GM23248 (cell line): ENCODE data around the gene KLK5. TPM values are rescaled to one million over a fixed set of nuclear protein-coding genes. Genes with fewer than 3 reads are reported as not detected.

Experiments used
- DNase-seq: peaks from one replicate; pipeline ENCODE4 v3.0.0-alpha.2; 2015
- H2AFZ ChIP-seq: fragments of 200-600 bp; sonication (generic); 2 replicates; pipeline ENCODE4 v1.6.1; 2016; ENCODE audit warnings: antibody characterized with exemption
- H3F3A ChIP-seq: fragments of 200-600 bp; sonication (generic); 2 replicates; pipeline ENCODE4 v1.6.1; 2016; ENCODE audit warnings: mild to moderate bottlenecking, antibody characterized with exemption, mixed run types; ENCODE audit not compliant: insufficient read depth
- H3K27ac ChIP-seq: fragments of 200-600 bp; sonication (generic); 2 replicates; pipeline ENCODE4 v1.5.1; 2016; ENCODE audit warnings: mild to moderate bottlenecking
- H3K27me3 ChIP-seq: fragments of 200-600 bp; sonication (generic); replicated peaks from 2 replicates; pipeline ENCODE4 v1.6.1; 2016; ENCODE audit warnings: mild to moderate bottlenecking; ENCODE audit not compliant: insufficient read depth
- H3K36me3 ChIP-seq: fragments of 200-600 bp; sonication (generic); 2 replicates; pipeline ENCODE4 v1.6.1; 2016; ENCODE audit warnings: low read depth, mild to moderate bottlenecking
- H3K4me1 ChIP-seq: fragments of 200-600 bp; sonication (generic); 2 replicates; pipeline ENCODE4 v1.6.1; 2016; ENCODE audit warnings: mild to moderate bottlenecking; ENCODE audit not compliant: insufficient read depth
- H3K4me2 ChIP-seq: fragments of 200-600 bp; sonication (generic); one replicate; pipeline ENCODE4 v1.6.1; 2016; ENCODE audit warnings: mild to moderate bottlenecking; ENCODE audit not compliant: unreplicated experiment
- H3K4me3 ChIP-seq: fragments of 200-600 bp; sonication (generic); 2 replicates; pipeline ENCODE4 v1.5.1; 2016; ENCODE audit warnings: mild to moderate bottlenecking
- H3K79me2 ChIP-seq: fragments of 200-600 bp; sonication (generic); 2 replicates; pipeline ENCODE4 v1.6.1; 2016; ENCODE audit warnings: mild to moderate bottlenecking; ENCODE audit not compliant: insufficient read depth
- H3K9ac ChIP-seq: fragments of 200-600 bp; sonication (generic); 2 replicates; pipeline ENCODE4 v1.6.1; 2016; ENCODE audit warnings: mild to moderate bottlenecking
- H3K9me2 ChIP-seq: fragments of 200-600 bp; sonication (generic); 2 replicates; pipeline ENCODE4 v1.6.1; 2016; ENCODE audit warnings: mixed run types, mild to moderate bottlenecking, moderate library complexity; ENCODE audit not compliant: insufficient read depth
- H3K9me3 ChIP-seq: fragments of 200-600 bp; sonication (generic); one replicate; pipeline ENCODE4 v1.6.1; 2017; ENCODE audit warnings: low read depth
- H4K20me1 ChIP-seq: fragments of 200-600 bp; sonication (generic); 2 replicates; pipeline ENCODE4 v1.6.0; 2016; ENCODE audit not compliant: insufficient read depth
- EZH2 ChIP-seq: fragments of 200-600 bp; sonication (generic); IDR thresholded peaks from 2 replicates; pipeline ENCODE4 v1.6.1; 2018; ENCODE audit warnings: antibody characterized with exemption, mild to moderate bottlenecking; ENCODE audit not compliant: insufficient read depth, poor library complexity, severe bottlenecking
- EZH2phosphoT487 ChIP-seq: fragments of 200-600 bp; sonication (generic); IDR thresholded peaks from 2 replicates; pipeline ENCODE4 v1.6.1; 2018; ENCODE audit warnings: antibody characterized with exemption, moderate library complexity, mild to moderate bottlenecking, low read depth; ENCODE audit not compliant: insufficient read depth
- WGBS, 2 experiments: methylation state at CpG; one replicate each; pipeline ENCODE4 v1.1.6; 2015 to 2017; ENCODE audit warnings: low lambda C conversion rate in 2 of 2, low coverage in 1 of 2; ENCODE audit errors: missing lambda C conversion rate in 2 of 2; 5-methylcytosine and 5-hydroxymethylcytosine counted together
- in situ Hi-C: fragments of 300-500 bp; cut with MboI; formaldehyde crosslinking; loops from 2 replicates; pipeline ENCODE4 v1.15.0; 2020
- polyA plus RNA-seq: library from polyadenylated mRNA; unstranded; fragments of >200 nt; fragmentation: Nextera tagmentation; extraction: Ambion mirVana; gene quantifications from 2 replicates; pipeline ENCODE4 v1.2.1, GENCODE V29; 2016
- total RNA-seq: library from RNA; depleted of rRNA; stranded (reverse); fragments of >200 nt; shearing (Covaris generic); gene quantifications from 2 replicates; pipeline ENCODE4 v1.2.3, GENCODE V29; 2014

Gene KLK5
- total and polyA plus RNA-seq, 2 experiments from 2014 or later: not detected

GRCh38 chr19:50916069-50916468, 36.8 kb downstream of the KLK5 start:
- H4K20me1 ChIP-seq: no peaks in the 10 kb centered on the region
- H2AFZ ChIP-seq: no peak overlapping the region
- no peak overlapping the region for H3K4me3 ChIP-seq
- in situ Hi-C loops: loop anchor here (25.0 kb wide), 1 partner anchor 554 kb away; the partner anchor contains the start of gene NAPSA
- no peaks in the 10 kb centered on the region for H3K4me1 ChIP-seq
- no peak overlapping the region for H3K4me2 ChIP-seq
- WGBS, 2 experiments: 48 to 57% methylated on average over 2 of the region's 2 CpGs
- H3K27me3 ChIP-seq: peaks cover 49% of the 10 kb centered on the region
- no peaks in the 10 kb centered on the region for H3K36me3 ChIP-seq
- H3F3A ChIP-seq: no peaks in the 10 kb centered on the region
- no peaks in the 10 kb centered on the region for H3K9me3 ChIP-seq
- no peak for TF ChIP-seq EZH2phosphoT487
- TF ChIP-seq EZH2: no peak
- H3K27ac ChIP-seq: no peak overlapping the region
- no peaks in the 10 kb centered on the region for H3K9me2 ChIP-seq
- DNase-seq: no peak
- H3K79me2 ChIP-seq: no peaks in the 10 kb centered on the region
- no peak overlapping the region for H3K9ac ChIP-seq

- Histone ChIP-seq H3K4me3 (no peak overlapping the region), H3K9ac (no peak overlapping the region), H3F3A (no peaks in the 10 kb centered on the region), H3K79me2 (no peaks in the 10 kb centered on the region), H3K27me3 (peaks cover 53% of the 10 kb centered on the region), H3K27ac (no peak overlapping the region), H3K9me3 (no peaks in the 10 kb centered on the region), H3K4me2 (no peak overlapping the region), H3K9me2 (no peaks in the 10 kb centered on the region), H3K4me1 (no peaks in the 10 kb centered on the region), H2AFZ (no peak overlapping the region), H4K20me1 (no peaks in the 10 kb centered on the region), H3K36me3 (no peaks in the 10 kb centered on the region)
- TF ChIP-seq EZH2phosphoT487: no peak
- TF ChIP-seq EZH2: no peak
- in situ Hi-C loops: loop anchor here (25.0 kb wide), 1 partner anchor 551 kb away; the partner anchor contains the start of gene NAPSA
- DNase-seq: peak; percentile 51
- WGBS, 2 experiments: 10 to 19% methylated on average over 10 to 29 of the region's 29 CpGs
Observed at GRCh38 chr19:50912727-50913716, 39.8 kb downstream of the KLK5 start.

DNA sequence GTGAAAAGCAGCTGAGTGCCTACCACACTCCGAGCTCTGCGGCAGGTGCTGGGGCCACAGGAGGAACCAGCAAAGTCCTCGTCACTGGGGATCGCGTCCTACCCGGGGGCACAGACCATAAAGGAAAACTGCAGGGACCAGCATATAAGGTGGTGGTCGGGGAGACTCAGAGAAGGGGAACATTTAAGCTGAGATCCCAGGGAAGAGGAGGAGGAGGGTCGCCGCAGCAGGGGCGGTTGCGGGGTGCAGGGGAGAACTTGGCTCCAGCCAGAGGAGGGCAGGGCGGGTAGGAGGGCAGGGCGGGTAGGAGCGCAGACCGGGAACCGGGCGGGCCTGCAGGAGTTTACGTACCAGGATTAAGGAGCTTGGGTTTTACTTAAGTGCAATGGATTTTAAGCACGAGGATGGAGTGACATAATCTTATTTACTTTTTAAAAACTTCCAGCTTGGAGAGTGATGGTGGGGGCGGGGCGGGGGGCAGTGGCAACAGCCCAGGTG, 40.7 kb downstream of the KLK5 start:
- Histone ChIP-seq H4K20me1 (no peaks in the 10 kb centered on the region), H3K36me3 (no peaks in the 10 kb centered on the region), H3K9me2 (no peaks in the 10 kb centered on the region), H3K9me3 (no peaks in the 10 kb centered on the region), H3K9ac (no peak overlapping the region), H2AFZ (no peak overlapping the region), H3K4me1 (no peaks in the 10 kb centered on the region), H3K4me2 (no peak overlapping the region), H3F3A (no peaks in the 10 kb centered on the region), H3K27me3 (peaks cover 61% of the 10 kb centered on the region), H3K79me2 (no peaks in the 10 kb centered on the region), H3K4me3 (no peak overlapping the region), H3K27ac (no peak overlapping the region)
- DNase-seq: no peak
- TF ChIP-seq EZH2: no peak
- TF ChIP-seq EZH2phosphoT487: no peak
- in situ Hi-C loops: loop anchor here (25.0 kb wide), 1 partner anchor 550 kb away; the partner anchor contains the start of gene NAPSA
- 28 to 33% methylated on average over 10 to 21 of the region's 21 CpGs for WGBS, 2 experiments

DNA sequence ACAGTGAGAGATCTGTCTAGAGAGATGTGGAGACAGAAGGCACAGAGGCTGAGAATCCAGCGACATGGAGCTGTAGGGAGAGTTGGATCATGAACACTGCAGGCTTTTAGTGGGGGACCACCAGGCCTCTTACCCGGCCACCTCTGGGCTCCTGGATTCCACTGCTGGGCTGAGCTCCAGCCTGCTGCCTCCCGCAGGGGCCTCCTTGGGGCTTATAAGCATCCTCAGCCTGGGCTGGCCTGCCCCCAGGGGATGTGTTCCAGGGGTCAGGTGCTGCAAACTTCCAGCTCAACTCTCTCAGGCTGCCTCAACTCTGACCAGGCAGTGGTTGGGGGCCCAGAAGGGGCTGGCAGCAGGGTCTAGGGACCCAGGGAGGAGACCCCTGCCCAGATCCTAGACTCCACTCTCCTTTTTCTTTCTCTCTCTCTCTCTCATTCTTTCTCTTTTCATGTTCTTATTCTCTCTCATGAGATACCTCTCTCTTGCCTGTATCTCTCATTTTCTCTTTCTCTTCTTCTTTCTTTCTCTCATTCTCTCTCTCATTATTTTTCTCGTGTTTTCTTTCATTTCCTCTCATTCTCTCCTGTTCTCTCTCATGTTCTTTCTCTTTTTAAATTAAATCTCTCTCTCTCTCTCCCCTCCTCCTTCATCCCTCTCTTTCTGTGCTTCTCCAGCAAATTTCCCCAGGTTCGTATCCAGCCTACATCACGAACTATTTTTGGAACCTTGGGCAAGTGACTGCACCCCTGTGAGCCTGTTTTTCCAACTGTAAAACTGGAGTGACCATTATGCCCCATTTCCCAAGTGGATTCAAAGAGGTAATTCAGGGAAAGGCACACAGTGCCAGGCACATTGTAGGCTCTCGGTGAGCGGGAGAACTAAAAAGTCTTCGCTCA, 41.4 kb downstream of the KLK5 start, which contains the start of gene KLK4:
KLK4 (minus strand) TSS at position 190 of the 896 bp plus-strand sequence. CDS start 657 bp downstream, outside the sequence.
- Histone ChIP-seq H3K4me1 (no peaks in the 10 kb centered on the region), H3K36me3 (no peaks in the 10 kb centered on the region), H4K20me1 (no peaks in the 10 kb centered on the region), H3K9me3 (no peaks in the 10 kb centered on the region), H3K27ac (no peak within 1 kb of the TSS), H3K79me2 (no peaks in the 10 kb centered on the region), H3K9ac (no peak within 1 kb of the TSS), H3K27me3 (peaks cover 62% of the 10 kb centered on the region), H3K4me3 (no peak within 1 kb of the TSS), H3F3A (no peaks in the 10 kb centered on the region), H3K4me2 (no peak within 1 kb of the TSS), H2AFZ (no peak within 1 kb of the TSS), H3K9me2 (no peaks in the 10 kb centered on the region)
- no peak for TF ChIP-seq EZH2phosphoT487
- no peak for TF ChIP-seq EZH2
- 40 to 41% methylated on average over 9 of the region's 9 CpGs for WGBS, 2 experiments
- no peak for DNase-seq
- in situ Hi-C loops: loop anchor here (25.0 kb wide), 1 partner anchor 549 kb away; the partner anchor contains the start of gene NAPSA
